ENCODE results near the gene SRP68.
"Not testable (repeated sequence)": the region's sequence is repeated elsewhere in the genome, so short reads cannot be mapped to it uniquely, and the experiment has no call there.

The SRP68 gene

DNA sequence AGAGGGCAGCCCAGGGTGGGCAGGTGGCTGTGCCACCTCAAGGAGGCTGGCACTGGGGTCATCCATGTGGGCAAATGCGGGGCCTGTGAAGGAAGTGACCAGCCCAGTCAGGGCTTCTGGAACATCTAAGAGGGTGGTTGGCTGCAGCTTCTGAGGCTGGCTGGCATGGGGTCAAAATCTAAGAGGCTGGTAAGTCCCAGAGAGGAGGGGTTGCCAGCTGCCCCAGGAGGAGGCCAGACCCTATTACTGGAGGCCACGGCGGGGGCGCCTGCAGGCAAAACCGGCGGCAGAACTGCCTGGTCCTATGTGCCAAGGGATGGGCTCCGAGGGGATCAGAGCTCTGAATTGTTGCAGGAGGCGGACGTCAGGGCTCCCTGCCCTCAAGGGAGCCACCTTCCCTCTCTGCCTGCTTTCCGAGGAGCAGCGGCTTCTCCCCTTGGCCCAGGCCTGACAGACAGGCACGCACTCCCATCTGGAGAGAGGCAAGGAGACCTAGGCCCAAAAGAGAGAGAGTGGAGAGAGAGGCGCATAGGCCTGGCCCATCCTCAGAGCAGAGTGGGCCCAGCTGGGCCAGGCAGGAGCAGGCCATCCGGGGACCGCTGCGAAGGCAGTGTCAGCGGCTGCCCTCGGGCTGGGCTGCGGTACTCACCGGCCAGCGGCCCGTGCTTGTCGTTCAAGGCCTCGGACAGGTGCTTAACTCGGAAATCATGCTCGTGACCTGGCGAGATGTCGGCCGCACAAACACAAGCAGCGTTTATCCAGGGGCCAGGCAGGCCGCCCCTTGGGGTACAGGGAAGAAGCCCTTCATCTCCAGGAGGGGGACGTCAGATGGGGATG lies 17.6 kb upstream of the SRP68 start:
- no peak for DNase-seq (ENCODE audit: low spot score)

DNA sequence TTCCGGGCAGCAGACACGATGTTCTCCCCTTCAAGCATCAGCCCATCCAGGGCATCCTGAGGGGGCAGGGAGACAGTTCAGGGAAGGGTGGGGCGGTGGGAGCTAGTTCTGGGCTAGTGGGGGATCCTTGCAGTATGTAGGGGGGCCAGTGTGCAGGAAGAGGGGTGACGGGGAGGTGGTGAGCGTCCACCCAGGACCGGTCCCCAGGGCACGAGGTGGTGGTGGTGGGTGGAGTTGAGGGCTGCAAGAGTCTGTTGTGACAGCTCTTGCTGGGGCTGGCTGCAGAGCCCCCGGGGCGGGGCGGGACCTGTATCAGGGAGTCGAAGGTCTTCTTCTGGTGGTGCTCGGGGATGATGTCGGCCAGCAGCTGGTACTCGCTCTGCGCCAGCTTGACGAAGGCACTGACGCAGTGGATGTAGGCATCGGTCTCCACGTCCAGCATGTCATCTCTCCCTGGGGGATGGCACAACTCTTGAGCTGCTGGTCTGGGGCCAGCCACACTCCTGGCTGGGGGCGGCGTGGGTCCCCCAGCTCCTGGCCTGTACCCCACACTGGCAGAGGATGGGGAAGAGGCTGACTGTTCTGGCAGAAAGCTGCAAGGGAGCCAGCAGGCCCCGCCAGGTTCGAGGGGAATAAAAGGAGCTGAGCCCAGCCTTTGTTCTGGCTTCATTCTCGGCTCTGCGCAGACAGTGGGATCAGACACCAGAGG lies 16.7 kb upstream of the SRP68 start:
- DNase-seq (ENCODE audit: low spot score): no peak

- no peak for DNase-seq (ENCODE audit: low spot score)
Observed at GRCh38 chr17:76088041-76088867, 15.9 kb upstream of the SRP68 start.

DNA sequence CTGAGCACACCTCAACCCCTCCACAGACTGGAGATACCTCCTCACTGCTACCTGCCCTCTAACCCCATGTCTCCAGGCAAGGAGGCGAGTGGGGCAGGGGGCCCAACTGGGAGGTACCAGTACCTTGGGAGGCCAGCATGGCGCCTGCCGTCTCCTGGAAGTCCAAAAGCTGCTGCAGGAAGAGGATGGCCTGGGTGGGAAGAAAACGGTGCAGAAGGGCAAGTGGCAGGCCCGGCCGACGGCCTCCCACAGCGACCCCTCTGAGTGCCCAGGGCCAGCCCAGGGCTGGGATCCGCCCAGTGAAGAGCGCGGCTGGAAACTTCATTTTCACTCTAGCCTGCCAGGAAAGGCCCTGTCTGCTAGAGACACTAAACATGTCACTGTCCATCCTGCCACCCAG lies 15.2 kb upstream of the SRP68 start:
- DNase-seq (ENCODE audit: low spot score): no peak

- DNase-seq (ENCODE audit: low spot score): no peak
Observed at GRCh38 chr17:76086384-76086783, 14.1 kb upstream of the SRP68 start.

DNA sequence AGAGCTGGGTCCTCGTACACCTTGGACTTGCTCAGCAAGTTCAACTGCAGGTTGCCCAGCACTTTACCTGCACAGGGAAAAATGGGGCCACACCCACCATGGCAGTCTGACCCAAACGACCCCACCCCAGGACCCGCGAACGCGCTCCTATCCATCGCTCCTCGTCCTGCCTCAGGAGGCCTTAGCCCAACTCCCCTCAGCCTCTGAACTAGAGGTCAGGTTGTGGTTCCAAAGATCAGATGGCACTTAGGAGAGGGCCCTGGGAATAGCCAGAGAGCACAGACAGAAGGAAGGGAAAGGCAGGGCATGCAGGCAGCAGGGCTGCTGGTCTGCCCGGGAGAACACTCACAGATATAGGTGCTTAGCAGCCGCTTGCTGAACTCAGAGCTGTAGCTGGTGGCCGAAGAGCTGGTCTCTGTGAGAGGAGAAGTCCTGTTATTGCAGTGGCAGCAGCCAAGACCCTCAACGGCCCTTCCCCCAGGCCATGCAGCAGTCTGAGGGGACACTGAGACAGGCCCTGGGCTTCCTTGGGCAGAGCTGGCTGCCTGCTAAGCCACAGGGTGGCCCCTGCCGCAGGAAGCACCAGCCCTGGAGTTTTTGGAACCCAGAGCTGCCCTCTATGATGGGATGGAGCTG lies 13.5 kb upstream of the SRP68 start:
- DNase-seq (ENCODE audit: low spot score): no peak

DNA sequence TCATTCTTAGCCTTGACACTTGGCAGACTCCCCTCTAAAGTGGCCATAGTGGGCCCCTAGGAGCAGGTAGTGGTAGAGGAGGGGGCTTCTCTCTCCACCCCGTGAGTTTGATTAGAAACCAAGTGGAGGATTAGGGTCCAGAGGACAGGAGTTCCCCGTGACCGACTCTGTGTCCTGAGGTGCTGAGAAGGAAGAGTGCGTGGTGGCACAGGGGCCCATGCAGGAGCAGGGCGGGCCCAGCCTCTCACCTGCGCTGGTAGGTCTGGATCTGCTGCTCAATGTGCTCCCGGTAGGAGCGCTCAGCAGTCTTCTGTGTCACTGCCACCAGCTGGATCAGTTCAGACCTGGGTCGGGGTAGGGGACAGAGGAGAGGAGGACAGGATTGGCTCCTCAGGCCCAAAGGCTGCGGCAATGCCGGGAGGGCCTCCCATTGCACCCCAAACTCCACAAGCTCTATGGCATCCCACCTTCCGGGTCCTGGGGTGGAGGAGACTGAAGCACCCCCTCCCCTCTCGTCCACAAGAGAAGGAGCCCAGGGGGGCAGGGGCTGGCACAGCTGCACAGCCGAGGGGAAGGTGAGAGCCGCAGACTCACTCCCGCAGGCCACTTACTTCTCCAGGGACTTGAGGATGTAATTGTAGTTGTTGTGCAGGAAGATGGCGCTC lies 12.9 kb upstream of the SRP68 start:
- DNase-seq (ENCODE audit: low spot score): no peak

DNA sequence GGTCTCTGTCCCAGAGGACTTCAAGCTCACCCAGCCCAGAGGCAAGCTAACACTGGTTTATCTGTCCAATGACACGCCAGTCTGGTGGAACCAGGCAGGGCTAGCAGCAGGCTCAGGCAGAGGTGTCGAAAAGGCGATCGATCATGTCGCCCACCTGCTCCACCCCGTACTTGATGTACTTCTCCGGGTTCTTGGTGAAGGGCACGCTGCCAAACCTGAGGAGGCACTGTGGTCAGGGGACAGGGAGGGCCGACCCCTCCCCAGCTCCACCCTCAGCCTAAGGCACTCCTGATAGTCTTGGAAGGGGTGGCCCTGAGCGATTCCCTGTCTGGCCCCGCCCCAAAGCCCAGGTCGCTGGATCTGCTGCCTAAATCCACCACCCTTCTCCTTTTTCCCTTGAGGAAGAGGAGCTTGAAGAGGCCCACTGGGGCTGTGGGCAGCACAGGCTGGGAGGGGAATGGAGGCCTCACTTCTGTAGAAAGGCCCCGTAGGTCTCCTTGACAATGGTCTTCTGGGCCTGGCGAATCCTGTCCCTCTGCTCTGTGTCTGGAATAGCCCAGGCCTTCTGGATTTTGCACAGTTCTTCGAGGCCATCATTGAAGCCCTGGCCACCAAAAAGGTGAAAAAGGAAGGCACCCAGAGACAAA lies 11.3 kb upstream of the SRP68 start:
- no peak for DNase-seq (ENCODE audit: low spot score)

- DNase-seq (ENCODE audit: low spot score): no peak
Observed at GRCh38 chr17:76082326-76083251, 10.3 kb upstream of the SRP68 start.

- no peak for DNase-seq (ENCODE audit: low spot score)
Observed at GRCh38 chr17:76081295-76082210, 9.2 kb upstream of the SRP68 start.

DNA sequence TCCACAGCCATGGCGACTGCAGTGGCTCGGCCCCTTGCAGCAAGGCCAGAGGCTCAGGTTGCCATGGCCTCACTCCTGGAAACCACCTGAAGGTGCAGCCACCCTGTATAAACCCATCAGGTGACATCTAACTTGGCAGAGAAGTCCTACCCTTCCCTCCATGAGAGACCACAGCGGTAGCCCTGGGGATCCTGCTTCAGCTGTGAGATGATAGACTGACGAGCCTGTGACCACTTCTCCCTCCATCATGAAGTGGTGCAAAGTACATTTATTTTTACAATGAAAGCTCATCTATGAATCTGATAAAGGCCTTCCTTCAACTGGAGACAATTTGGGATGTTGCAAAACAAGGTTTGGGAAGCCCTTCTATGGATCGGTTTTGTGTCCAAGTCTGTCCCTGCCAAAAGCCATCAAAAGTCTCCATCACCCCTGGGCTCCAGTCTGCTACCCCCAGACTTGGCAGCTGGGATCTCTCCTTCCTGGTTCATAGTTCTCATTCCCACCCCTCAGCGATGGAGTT lies 8.5 kb upstream of the SRP68 start:
- DNase-seq (ENCODE audit: low spot score): no peak

DNA sequence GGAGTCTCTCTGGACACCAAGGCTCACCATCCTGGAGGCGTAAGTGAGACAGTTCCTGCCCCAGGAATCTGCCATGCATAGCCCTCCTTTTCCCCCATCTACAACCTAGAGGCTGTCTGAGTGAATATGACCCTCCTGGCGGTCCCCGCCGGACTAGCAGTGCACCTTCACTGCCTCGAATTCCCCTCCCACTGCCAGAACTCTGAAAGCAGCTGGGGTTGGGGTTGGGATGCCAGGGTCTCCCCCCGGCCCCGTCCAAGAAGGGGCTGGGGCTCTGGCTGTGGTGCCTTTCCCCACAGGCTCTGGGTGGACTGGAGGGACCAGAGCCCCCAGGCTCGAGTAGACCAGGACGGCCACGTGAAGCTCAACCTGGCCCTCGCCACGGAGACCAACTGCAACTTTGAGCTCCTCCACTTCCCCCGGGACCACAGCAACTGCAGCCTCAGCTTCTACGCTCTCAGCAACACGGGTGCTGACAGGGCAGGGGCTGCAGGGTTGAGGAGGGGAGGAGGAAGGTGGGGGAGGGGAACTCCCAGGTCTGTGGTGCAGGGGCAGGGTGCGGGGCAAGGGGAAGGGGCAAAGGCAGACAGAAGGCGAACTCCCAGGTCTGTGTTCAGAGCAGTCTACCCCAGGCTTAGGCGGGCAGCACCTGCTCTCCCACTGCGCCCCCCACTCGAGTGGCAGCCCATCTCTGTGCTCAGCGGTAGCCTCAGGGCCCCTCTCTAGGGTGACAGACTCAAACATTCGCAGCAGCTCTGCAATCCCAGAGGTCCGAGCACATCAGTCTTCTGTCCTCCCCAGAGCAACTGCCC lies 7.8 kb upstream of the SRP68 start:
- no peak for DNase-seq (ENCODE audit: low spot score)

GRCh38 chr17:76079535-76079955 lies 7.2 kb upstream of the SRP68 start:
- DNase-seq (ENCODE audit: low spot score): no peak

DNA sequence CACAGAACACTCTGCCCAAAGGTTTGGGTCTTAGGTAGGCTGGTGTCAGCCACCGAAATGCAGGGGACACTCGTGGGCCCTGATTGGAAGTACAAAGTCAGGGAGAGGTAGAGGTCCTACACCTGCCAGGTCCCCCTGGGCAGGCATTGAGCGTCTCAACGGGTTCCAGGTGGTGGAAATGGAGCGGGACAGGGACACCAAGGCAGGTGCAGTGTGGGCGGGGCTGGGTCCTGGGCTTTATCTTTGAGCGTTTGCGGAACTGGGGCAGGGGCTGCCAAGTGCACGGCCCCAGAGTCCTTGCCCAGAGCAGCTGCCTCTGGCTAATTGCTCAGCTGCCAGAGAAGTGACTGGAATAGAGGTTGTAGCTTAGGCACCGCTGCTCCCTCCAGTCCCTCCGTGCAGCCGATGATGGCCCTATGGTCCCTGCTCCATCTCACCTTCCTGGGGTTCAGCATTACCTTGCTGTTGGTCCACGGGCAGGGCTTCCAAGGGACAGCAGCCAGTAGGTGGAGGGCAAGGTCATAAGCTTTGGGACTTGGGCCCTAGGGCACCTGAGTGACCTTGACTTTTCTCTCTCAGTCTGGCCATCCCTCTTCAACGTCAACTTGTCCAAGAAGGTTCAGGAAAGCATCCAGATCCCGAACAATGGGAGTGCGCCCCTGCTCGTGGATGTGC lies 6.7 kb upstream of the SRP68 start, which contains the start of gene ZACN:
Gene ZACN, plus strand, starts transcription at position 323 of the 675 bp plus-strand sequence. Its CDS starts 83 bp downstream, at position 406.
- no peak for DNase-seq (ENCODE audit: low spot score)

- DNase-seq (ENCODE audit: low spot score): not testable (repeated sequence)
Observed at GRCh38 chr17:76078370-76078769, 6.1 kb upstream of the SRP68 start.

GRCh38 chr17:76077584-76078110 lies 5.3 kb upstream of the SRP68 start:
- no peak for DNase-seq (ENCODE audit: low spot score)

All from putamen (tissue), 1 donor.